HUES48 (cell line): Measurements from ENCODE around the gene CD34.

Source experiments
- H3K27ac ChIP-seq: one replicate; pipeline ENCODE4 v1.7.0; 2013; ENCODE audit warnings: low read depth, low read length, inconsistent platforms
- H3K27me3 ChIP-seq: 2 replicates; pipeline ENCODE4 v1.6.1; 2013; ENCODE audit warnings: mild to moderate bottlenecking, low read length; ENCODE audit not compliant: control insufficient read depth, insufficient read depth
- H3K36me3 ChIP-seq: 2 replicates; pipeline ENCODE4 v1.6.1; 2013; ENCODE audit warnings: low read length; ENCODE audit not compliant: control insufficient read depth, insufficient read depth
- H3K4me1 ChIP-seq: 2 replicates; pipeline ENCODE4 v1.6.1; 2013; ENCODE audit warnings: mild to moderate bottlenecking, low read length; ENCODE audit not compliant: control insufficient read depth, insufficient read depth
- H3K4me3 ChIP-seq: 2 replicates; pipeline ENCODE4 v1.5.1; 2013; ENCODE audit warnings: mild to moderate bottlenecking, low read depth, low read length
- H3K9ac ChIP-seq: 2 replicates; pipeline ENCODE4 v1.6.1; 2013; ENCODE audit warnings: mild to moderate bottlenecking, low read depth, low read length, moderate library complexity
- H3K9me3 ChIP-seq: 2 replicates; pipeline ENCODE4 v1.6.1; 2013; ENCODE audit warnings: low read length; ENCODE audit not compliant: control insufficient read depth, insufficient read depth

Gene CD34

DNA sequence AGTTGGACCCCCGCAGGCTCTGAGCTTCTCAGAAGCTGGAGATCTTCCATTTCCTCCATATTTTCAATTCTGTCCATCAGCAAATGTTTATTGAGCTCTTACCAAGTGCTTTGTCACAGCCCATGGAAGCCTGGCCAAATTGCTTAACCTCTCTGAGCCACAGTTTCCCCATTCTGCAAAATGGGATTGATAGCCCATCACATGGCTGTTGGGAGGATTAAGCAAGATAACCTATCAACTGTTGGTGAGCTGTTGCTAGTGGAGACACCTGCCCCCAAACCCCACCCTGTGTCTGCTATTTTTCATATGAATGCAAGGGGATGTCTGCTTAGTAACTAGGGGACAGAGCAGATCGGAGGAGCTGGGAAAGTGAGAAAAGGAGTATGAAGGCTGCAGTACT lies 38.3 kb downstream of the CD34 start:
- Histone ChIP-seq H3K4me3 (no peak overlapping the region), H3K9me3 (no peaks in the 10 kb centered on the region), H3K36me3 (no peaks in the 10 kb centered on the region), H3K27ac (no peak overlapping the region), H3K27me3 (peaks cover 20% of the 10 kb centered on the region), H3K9ac (no peak overlapping the region), H3K4me1 (peaks cover 4% of the 10 kb centered on the region; the same call in 1 of the 2 replicates)

DNA sequence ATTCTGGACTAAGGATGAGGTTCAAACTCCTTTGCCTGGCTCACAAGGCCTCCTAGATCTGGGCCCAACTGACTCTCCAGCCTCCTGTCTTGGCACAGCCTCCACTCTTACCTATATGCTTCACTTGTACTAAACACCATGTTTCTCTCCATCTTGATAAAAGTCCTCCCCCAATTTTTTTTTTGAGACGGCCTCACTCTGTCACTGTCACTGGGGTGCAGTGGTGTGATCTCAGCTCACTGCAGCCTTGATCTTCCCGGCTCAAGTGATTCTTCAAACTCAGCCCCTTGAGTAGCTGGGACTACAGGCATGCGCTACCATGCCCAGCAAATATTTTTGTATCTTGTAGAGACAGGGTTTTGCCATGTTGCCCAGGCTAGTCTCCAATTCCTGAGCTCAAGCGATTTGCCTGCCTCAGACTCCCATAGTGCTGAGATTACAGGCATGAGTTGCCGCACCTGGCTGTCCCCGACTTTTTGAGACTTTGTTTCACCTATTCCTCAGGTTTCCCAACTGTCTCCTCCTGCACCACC lies 39.7 kb downstream of the CD34 start:
- H3K4me3 ChIP-seq: no peak overlapping the region
- peaks cover 20% of the 10 kb centered on the region for H3K27me3 ChIP-seq
- H3K9me3 ChIP-seq: no peaks in the 10 kb centered on the region
- no peak overlapping the region for H3K27ac ChIP-seq
- peaks cover 4% of the 10 kb centered on the region; the same call in 1 of the 2 replicates for H3K4me1 ChIP-seq
- no peaks in the 10 kb centered on the region for H3K36me3 ChIP-seq
- no peak overlapping the region for H3K9ac ChIP-seq

DNA sequence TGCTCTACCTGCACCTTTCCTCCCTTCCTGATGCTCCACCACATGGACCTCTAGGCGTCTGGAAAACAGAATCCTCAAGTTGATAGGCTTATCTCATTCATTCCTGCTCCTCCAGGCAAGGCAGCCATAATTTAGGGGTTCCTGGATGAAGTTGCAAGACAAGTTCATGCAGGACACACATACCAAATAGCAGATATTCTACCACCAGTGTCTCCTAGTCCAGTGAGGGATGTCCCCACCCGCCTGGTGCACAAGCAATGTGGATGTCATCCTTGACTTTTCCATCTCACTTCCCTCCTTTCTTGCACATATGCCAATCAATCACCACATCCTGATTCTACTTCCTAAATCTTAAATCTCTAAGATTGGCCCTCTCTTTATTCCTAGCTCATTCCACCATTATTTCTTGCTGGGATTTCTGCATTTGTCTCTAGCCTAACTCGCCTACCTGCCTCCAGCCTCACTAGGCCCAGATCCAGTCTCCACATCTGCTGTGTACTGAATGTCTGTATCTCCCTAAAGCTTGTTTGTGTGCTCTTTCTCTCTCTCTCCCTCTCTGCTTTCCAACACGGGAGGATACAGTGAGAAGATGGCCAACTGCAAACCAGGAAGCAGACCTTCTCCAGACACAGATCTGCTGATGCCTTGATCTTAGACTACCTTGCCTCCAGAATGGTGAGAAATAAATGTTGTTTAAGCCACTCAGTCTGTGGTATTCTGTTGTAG lies 40.5 kb downstream of the CD34 start:
- Histone ChIP-seq H3K36me3 (no peaks in the 10 kb centered on the region), H3K4me1 (peaks cover 4% of the 10 kb centered on the region; the same call in 1 of the 2 replicates)

DNA sequence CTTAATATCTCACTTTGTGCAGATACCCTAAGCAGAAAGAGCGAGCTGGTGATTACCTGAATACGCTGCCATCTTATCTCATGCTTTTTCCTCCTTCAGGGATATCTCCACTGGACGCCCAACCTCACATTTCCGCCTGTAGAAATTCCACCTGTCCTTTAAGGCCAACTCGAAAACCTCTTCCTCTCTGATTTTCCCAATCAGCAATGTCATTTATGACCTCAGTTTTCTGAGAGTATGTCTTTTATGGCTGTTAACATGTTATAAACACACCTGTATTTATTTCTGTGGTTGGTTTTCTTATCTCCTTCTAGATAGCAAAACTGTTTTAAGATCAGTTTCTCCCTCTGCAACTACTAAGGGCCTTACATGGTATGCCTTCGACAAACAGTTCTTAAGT lies 41.1 kb downstream of the CD34 start:
- H3K9ac ChIP-seq: no peak overlapping the region
- peaks cover 4% of the 10 kb centered on the region; the same call in 1 of the 2 replicates for H3K4me1 ChIP-seq
- H3K27ac ChIP-seq: no peak overlapping the region
- no peaks in the 10 kb centered on the region for H3K9me3 ChIP-seq
- no peak overlapping the region for H3K4me3 ChIP-seq
- no peaks in the 10 kb centered on the region for H3K36me3 ChIP-seq
- peaks cover 20% of the 10 kb centered on the region for H3K27me3 ChIP-seq

More for the DNA sequence above, 40.5 kb downstream of the CD34 start:
- Histone ChIP-seq H3K4me3 (no peak overlapping the region), H3K27ac (no peak overlapping the region), H3K27me3 (peaks cover 20% of the 10 kb centered on the region), H3K9me3 (no peaks in the 10 kb centered on the region), H3K9ac (no peak overlapping the region)

DNA sequence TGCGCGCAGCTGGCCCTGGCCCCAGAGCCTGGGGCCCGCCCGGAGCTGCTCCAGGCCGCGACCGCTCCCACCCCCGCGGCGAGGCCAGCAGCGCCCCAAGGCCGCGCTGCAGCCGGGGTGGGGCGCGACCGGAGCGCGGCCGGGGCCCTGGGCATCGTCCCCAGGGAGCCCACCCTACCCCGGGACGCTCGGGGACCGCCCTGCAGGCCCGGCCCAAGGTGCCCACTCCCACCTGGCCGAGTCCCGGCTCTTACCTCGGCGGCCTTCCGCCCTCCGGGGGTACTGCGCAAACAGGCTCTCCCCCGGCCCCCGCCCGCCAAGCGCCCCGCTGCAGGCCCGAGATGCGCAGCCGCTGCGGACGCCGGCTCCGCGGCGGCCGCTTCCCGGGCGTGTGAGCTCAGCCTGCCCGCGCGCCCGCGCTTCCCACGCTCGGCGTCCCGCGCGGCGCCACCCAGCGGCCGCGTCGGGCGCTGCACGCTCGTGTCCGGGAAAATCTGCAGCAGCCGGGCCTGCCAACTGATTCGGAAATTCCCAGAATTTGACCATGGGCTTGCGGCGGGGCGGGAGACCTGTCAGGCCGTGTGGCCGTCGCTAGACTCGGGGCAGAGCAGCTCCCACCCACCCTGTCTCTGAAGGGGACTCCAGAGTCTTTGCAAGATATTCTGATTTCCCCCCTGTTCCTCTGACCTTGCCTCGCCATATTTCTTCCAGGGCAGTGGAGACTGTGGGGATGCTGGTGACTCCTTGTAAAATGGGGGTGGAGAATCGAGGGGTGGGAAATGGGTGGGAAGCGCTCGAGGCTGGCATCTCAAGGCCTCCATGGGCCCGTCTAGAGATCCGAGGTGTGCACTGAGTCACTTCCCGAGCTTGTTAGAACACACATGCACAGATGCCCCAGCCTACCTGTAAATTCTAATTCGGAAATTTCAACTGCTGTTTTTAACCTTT lies 41.9 kb downstream of the CD34 start:
- Histone ChIP-seq H3K4me3 (peak overlapping the region; percentile 63), H3K27ac (no peak overlapping the region), H3K9me3 (no peaks in the 10 kb centered on the region), H3K36me3 (no peaks in the 10 kb centered on the region), H3K9ac (no peak overlapping the region), H3K4me1 (peaks cover 4% of the 10 kb centered on the region; the same call in 1 of the 2 replicates), H3K27me3 (peaks cover 20% of the 10 kb centered on the region)

DNA sequence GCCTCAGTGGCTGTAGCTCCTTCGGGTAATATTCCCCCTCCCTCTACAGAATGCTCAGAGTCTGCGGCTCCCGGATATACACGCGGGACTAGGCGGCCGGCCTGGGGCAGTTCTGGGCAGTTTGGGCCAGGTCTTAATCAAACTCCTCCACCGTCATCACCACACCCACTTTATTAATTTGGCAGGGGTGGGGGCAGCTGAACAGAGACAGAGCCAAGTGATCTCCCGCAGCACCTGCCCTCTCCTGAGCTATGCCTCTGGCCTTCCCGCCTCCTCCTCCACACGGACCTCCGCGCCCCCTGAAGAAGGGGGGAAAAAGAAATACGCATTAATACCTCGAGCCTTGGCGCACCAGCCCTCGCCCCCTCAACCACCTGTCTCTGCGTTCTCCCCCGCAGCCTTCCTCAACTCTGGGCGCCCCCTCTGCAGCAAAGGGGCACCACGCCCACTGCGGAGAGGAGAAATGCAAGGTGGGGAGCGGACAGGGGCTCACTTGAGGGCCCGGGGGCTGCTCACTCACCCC lies 42.6 kb downstream of the CD34 start:
- H3K27me3 ChIP-seq: peaks cover 20% of the 10 kb centered on the region
- H3K27ac ChIP-seq: no peak overlapping the region
- no peaks in the 10 kb centered on the region for H3K9me3 ChIP-seq
- no peak overlapping the region for H3K9ac ChIP-seq
- H3K4me1 ChIP-seq: peaks cover 4% of the 10 kb centered on the region; the same call in 1 of the 2 replicates
- H3K4me3 ChIP-seq: peak overlapping the region; percentile 63; the same call in 1 of the 2 replicates
- no peaks in the 10 kb centered on the region for H3K36me3 ChIP-seq

DNA sequence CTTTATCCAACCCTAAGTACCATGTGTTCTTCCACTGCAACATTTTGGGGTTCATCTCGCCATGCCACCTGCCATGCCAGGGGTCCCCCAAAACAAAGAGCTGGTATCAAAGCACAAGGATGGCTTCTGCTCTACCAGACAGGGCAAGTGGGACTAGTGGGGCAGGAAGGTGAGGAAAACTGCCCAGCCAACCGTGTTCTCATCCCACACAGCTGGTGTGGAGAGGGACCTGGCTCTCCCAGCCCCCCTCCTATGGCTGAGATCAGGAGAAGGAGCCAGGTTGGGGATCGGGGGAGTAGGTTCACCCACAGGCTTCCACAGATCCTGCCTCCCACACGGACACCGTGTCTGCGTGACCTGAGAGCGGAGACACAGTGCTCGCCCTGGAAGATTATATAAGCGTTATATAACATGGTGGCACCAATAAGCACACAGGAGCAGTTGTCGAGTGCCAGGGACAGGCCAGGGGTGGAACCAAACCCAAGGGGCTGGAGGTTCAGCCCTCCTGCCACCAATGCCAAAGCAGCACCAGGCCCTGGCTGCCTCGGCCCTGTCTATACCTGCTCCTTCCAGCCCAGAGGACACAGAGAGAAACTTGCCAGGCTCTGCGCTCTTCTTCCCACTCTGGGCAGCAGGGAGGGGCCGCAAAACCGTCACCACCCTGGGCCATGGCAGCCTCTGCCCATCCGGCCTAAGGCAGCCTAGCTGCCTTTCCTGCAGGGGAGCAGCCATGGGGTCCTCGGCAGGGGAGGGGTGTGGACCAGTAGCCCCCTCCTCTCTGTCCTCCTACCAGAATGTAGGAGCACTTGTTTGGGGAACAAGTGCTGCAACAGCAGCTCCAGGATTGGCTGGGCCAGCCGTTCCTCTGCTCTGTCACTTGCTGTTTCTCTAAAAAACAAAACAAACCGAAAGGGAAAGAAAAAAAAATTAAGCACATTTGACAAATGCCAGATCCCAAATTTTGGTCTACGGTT lies 43.5 kb downstream of the CD34 start:
- H3K4me1 ChIP-seq: peaks cover 4% of the 10 kb centered on the region; the same call in 1 of the 2 replicates
- H3K27me3 ChIP-seq: peaks cover 20% of the 10 kb centered on the region
- no peak overlapping the region for H3K9ac ChIP-seq
- peak overlapping the region; percentile 63; the same call in 1 of the 2 replicates for H3K4me3 ChIP-seq
- H3K27ac ChIP-seq: no peak overlapping the region
- H3K36me3 ChIP-seq: no peaks in the 10 kb centered on the region
- no peaks in the 10 kb centered on the region for H3K9me3 ChIP-seq

DNA sequence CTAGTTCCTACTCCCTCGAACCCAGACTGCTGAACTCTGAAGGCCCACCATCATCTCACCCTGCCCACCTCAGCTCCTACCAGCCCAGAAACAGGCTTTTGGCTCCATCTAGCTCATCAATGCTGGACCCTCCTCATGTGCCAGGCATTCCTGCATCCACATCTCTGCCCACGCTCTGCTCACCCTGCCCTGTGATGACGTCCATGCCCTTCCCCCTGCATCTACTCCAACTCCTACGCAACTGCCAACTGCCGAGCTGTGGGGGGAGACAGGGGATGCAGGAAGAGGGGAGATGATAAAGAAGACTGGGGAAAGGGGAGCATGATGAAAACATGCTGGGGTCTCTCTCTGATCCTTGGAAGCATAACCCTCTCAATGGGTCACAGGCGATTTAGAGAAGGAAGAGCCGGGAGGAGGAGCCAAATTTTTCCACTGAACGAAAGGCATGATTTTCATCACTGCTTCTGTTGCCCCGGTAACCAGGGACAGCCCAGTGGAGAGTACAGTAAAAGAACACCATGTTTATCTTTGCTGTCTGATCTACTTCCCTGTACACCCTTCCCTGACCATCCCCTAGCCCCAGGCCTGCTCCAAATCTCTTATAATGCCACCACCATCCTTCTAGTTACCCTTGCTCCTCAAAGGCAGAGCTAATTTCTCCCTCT lies 44.3 kb downstream of the CD34 start:
- Histone ChIP-seq H3K4me3 (no peak overlapping the region), H3K36me3 (no peaks in the 10 kb centered on the region), H3K27ac (no peak overlapping the region), H3K4me1 (peaks cover 4% of the 10 kb centered on the region; the same call in 1 of the 2 replicates), H3K9me3 (no peaks in the 10 kb centered on the region), H3K27me3 (peaks cover 20% of the 10 kb centered on the region), H3K9ac (no peak overlapping the region)

DNA sequence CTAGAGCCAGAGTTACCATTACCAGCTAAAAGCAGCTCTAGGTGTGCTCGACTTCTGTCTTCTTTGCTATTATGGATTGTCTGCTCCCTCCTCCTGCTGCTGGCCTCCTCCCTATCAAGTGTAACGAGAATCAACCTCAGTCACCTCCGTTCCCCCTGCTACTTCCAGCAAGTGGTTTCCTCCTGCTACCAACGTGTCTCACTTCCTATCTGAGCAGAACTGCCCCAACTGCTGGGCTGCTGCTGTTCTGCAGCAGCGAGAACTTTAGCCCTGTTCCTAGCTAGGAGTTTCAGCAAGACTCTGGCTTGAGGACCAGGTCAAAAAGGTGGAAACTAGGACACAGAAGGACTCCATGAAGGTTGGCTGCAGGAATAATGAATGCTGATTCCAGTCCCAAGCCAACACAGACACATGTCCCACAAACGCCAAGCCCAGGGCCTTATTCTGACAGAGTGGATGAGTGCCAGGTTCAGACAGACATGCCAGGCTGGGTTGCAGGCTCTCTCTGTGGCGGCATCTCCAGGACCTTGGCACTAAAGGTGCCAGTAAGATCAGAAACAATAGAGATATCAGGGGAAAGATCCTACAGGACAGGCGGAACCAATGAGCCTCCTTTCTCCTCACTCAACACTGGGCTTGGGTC lies 46.9 kb downstream of the CD34 start:
- Histone ChIP-seq H3K9me3 (no peaks in the 10 kb centered on the region), H3K27ac (no peak overlapping the region), H3K4me1 (peaks cover 1% of the 10 kb centered on the region; the same call in 1 of the 2 replicates), H3K4me3 (no peak overlapping the region), H3K27me3 (peaks cover 3% of the 10 kb centered on the region; the same call in 1 of the 2 replicates), H3K9ac (no peak overlapping the region), H3K36me3 (no peaks in the 10 kb centered on the region)
